HEK293 (cell line): ENCODE measurements around the gene CR1.

Experiments used
- CTCF ChIA-PET: fragments of 350-600 bp; formaldehyde crosslinking; extraction: SDS; loops from one replicate; lab custom pipeline; 2021; ENCODE audit warnings: antibody characterized with exemption; lab: Yijun Ruan, JAX
- POLR2A ChIA-PET: fragments of 300-600 bp; formaldehyde crosslinking; extraction: SDS; loops from one replicate; lab custom pipeline; 2020; ENCODE audit warnings: antibody characterized with exemption, inconsistent platforms; lab: Yijun Ruan, JAX
- H3K27ac ChIP-seq: fragments of 200-500 bp; sonication (Bioruptor generic); 2 replicates; pipeline ENCODE4 v1.5.1; 2014; ENCODE audit warnings: low read depth, low read length, control low read depth, inconsistent platforms; ENCODE audit errors: extremely low read depth
- H3K36me3 ChIP-seq, 2 experiments: fragments of 200-500 bp in 1 of 2; sonication (Bioruptor generic) in 1 of 2; 1 replicate in 1 of 2; 2 replicates in 1 of 2; pipeline ENCODE4 v1.5.1; 2014 to 2017; ENCODE audit warnings: inconsistent platforms in 2 of 2, low read length in 2 of 2; ENCODE audit not compliant: control insufficient read depth in 2 of 2, insufficient read depth in 1 of 2
- H3K4me1 ChIP-seq: fragments of 200-500 bp; sonication (Bioruptor generic); 2 replicates; pipeline ENCODE4 v1.5.1; 2014; ENCODE audit warnings: mild to moderate bottlenecking, low read length, inconsistent platforms; ENCODE audit not compliant: control insufficient read depth, insufficient read depth
- H3K4me3 ChIP-seq: 2 replicates; pipeline ENCODE4 v1.5.1; 2011; ENCODE audit warnings: low read depth, mild to moderate bottlenecking, control low read depth, low read length, moderate library complexity
- H3K9me3 ChIP-seq: fragments of 200-500 bp; sonication (Bioruptor generic); 2 replicates; pipeline ENCODE4 v1.5.1; 2014; ENCODE audit warnings: low read depth, low read length, inconsistent platforms; ENCODE audit not compliant: control insufficient read depth, insufficient read depth
- HOXC10 ChIP-seq: sonication (generic); formaldehyde crosslinking; IDR thresholded peaks from 2 replicates; pipeline ENCODE4 v1.8.1; 2023; ENCODE audit warnings: mild to moderate bottlenecking, missing genetic modification reagents
- MEIS1 ChIP-seq: sonication (generic); formaldehyde crosslinking; IDR thresholded peaks from 2 replicates; pipeline ENCODE4 v1.8.1; 2022; ENCODE audit warnings: missing genetic modification reagents, mild to moderate bottlenecking, borderline replicate concordance
- OSR2 ChIP-seq: fragments of 450-650 bp; formaldehyde crosslinking; IDR thresholded peaks from 2 replicates; pipeline ENCODE4 v1.5.1; 2016; ENCODE audit warnings: missing biosample characterization, missing genetic modification characterization
- SP7 ChIP-seq: fragments of 450-650 bp; formaldehyde crosslinking; IDR thresholded peaks from 2 replicates; pipeline ENCODE4 v1.5.1; 2016; ENCODE audit warnings: missing biosample characterization, missing genetic modification characterization
- TRIM28 ChIP-seq: IDR thresholded peaks from 2 replicates; pipeline ENCODE4 v1.6.1; 2011; ENCODE audit warnings: low read length, control low read depth, borderline replicate concordance
- ZNF24 ChIP-seq: fragments of 450-650 bp; formaldehyde crosslinking; IDR thresholded peaks from 2 replicates; pipeline ENCODE4 v1.5.1; 2016; ENCODE audit warnings: missing biosample characterization, missing genetic modification characterization
- ZNF510 ChIP-seq: fragments of 450-650 bp; formaldehyde crosslinking; IDR thresholded peaks from 2 replicates; pipeline ENCODE4 v1.5.1; 2018; ENCODE audit warnings: mild to moderate bottlenecking, missing genetic modification characterization, missing biosample characterization; ENCODE audit not compliant: insufficient replicate concordance
- ZNF555 ChIP-seq: fragments of 450-650 bp; formaldehyde crosslinking; conservative IDR thresholded peaks from 2 replicates; pipeline ENCODE4 v1.5.1; 2017; ENCODE audit warnings: missing biosample characterization, mild to moderate bottlenecking, missing genetic modification characterization, inconsistent platforms
- ZNF571 ChIP-seq: fragments of 450-650 bp; formaldehyde crosslinking; IDR thresholded peaks from 2 replicates; pipeline ENCODE4 v1.5.0; 2017; ENCODE audit warnings: missing biosample characterization, missing genetic modification characterization
- ZNF654 ChIP-seq: fragments of 450-650 bp; formaldehyde crosslinking; IDR thresholded peaks from 2 replicates; pipeline ENCODE4 v1.5.1; 2016; ENCODE audit warnings: low read depth, missing biosample characterization, missing genetic modification characterization
- ZNF660 ChIP-seq: fragments of 450-650 bp; IDR thresholded peaks from 2 replicates; pipeline ENCODE4 v1.5.1; 2018; ENCODE audit warnings: missing biosample characterization, mild to moderate bottlenecking, missing genetic modification characterization
- ZNF707 ChIP-seq: fragments of 450-650 bp; formaldehyde crosslinking; IDR thresholded peaks from 2 replicates; pipeline ENCODE4 v1.5.1; 2016; ENCODE audit warnings: missing biosample characterization, missing genetic modification characterization
- ZNF791 ChIP-seq: fragments of 450-650 bp; formaldehyde crosslinking; IDR thresholded peaks from 2 replicates; pipeline ENCODE4 v1.5.1; 2016; ENCODE audit warnings: missing biosample characterization, missing genetic modification characterization
- ZNF843 ChIP-seq: fragments of 450-650 bp; formaldehyde crosslinking; IDR thresholded peaks from 2 replicates; pipeline ENCODE4 v1.5.1; 2016; ENCODE audit warnings: missing biosample characterization, missing genetic modification characterization
- TF ChIP-seq, protein P1 (sequence below): fragments of 450-650 bp; formaldehyde crosslinking; IDR thresholded peaks from 2 replicates; pipeline ENCODE4 v1.5.0; 2017; ENCODE audit warnings: missing biosample characterization, missing genetic modification characterization, borderline replicate concordance
- TF ChIP-seq, protein P2 (sequence below): fragments of 450-650 bp; formaldehyde crosslinking; IDR thresholded peaks from 2 replicates; pipeline ENCODE4 v1.5.1; 2016; ENCODE audit warnings: missing biosample characterization, missing genetic modification characterization
- TF ChIP-seq, protein P3 (sequence below): fragments of 450-650 bp; formaldehyde crosslinking; IDR thresholded peaks from 2 replicates; pipeline ENCODE4 v1.5.1; 2016; ENCODE audit warnings: missing biosample characterization, missing genetic modification characterization
- TF ChIP-seq, protein P4 (sequence below): fragments of 450-650 bp; formaldehyde crosslinking; IDR thresholded peaks from 2 replicates; pipeline ENCODE4 v1.5.1; 2017; ENCODE audit warnings: missing biosample characterization, missing genetic modification characterization
- TF ChIP-seq, protein P5 (sequence below): fragments of 450-650 bp; formaldehyde crosslinking; IDR thresholded peaks from 2 replicates; pipeline ENCODE4 v1.5.1; 2016; ENCODE audit warnings: missing biosample characterization, missing genetic modification characterization

Gene CR1

DNA sequence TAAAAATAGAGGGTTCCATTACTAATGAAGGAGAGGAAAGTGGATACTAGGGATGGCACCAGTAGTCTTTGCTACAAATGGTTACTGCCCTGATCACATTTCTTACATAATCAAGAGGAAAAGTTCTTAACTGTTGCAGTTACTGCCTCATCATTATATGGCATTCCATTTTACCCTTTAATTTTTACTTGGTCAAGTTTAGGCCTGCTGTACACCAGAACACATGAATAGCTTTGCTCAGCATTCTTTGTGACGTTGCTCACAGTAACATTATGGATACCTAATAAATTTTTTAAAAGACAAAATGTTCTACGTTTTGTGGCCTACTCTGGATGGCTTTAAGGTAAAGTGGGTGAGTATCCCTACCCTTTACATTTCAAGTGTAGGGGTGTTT lies 110.4 kb downstream of the CR1 start:
- Histone ChIP-seq H3K36me3 (no peaks in the 10 kb centered on the region), H3K9me3 (no peaks in the 10 kb centered on the region), H3K4me1 (no peaks in the 10 kb centered on the region), H3K4me3 (no peak overlapping the region), H3K27ac (no peak overlapping the region)
- ChIA-PET CTCF (interaction anchor here (0.9 to 3.4 kb wide), 2 partner anchors 14 to 27 kb away, joined by 3 to 17 read pairs; no protein-coding TSS in a partner anchor), POLR2A (no interaction called here)
- TF ChIP-seq OSR2 (tag by site-specific recombination), result no peak
- no peak for TF ChIP-seq HOXC10 (CRISPR knock-in tag)
- no peak for TF ChIP-seq ZNF707 (tag by site-specific recombination)
- TF ChIP-seq, protein P1, sequence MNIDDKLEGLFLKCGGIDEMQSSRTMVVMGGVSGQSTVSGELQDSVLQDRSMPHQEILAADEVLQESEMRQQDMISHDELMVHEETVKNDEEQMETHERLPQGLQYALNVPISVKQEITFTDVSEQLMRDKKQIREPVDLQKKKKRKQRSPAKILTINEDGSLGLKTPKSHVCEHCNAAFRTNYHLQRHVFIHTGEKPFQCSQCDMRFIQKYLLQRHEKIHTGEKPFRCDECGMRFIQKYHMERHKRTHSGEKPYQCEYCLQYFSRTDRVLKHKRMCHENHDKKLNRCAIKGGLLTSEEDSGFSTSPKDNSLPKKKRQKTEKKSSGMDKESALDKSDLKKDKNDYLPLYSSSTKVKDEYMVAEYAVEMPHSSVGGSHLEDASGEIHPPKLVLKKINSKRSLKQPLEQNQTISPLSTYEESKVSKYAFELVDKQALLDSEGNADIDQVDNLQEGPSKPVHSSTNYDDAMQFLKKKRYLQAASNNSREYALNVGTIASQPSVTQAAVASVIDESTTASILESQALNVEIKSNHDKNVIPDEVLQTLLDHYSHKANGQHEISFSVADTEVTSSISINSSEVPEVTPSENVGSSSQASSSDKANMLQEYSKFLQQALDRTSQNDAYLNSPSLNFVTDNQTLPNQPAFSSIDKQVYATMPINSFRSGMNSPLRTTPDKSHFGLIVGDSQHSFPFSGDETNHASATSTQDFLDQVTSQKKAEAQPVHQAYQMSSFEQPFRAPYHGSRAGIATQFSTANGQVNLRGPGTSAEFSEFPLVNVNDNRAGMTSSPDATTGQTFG (tag by site-specific recombination), result no peak
- TF ChIP-seq ZNF571, result no peak
- TF ChIP-seq, protein P2, sequence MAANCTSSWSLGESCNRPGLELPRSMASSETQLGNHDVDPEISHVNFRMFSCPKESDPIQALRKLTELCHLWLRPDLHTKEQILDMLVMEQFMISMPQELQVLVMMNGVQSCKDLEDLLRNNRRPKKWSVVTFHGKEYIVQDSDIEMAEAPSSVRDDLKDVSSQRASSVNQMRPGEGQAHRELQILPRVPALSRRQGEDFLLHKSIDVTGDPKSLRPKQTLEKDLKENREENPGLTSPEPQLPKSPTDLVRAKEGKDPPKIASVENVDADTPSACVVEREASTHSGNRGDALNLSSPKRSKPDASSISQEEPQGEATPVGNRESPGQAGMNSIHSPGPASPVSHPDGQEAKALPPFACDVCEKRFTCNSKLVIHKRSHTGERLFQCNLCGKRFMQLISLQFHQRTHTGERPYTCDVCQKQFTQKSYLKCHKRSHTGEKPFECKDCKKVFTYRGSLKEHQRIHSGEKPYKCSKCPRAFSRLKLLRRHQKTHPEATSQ (tag by site-specific recombination), result no peak
- TF ChIP-seq ZNF24 (tag by site-specific recombination), result no peak
- TF ChIP-seq, protein P3, sequence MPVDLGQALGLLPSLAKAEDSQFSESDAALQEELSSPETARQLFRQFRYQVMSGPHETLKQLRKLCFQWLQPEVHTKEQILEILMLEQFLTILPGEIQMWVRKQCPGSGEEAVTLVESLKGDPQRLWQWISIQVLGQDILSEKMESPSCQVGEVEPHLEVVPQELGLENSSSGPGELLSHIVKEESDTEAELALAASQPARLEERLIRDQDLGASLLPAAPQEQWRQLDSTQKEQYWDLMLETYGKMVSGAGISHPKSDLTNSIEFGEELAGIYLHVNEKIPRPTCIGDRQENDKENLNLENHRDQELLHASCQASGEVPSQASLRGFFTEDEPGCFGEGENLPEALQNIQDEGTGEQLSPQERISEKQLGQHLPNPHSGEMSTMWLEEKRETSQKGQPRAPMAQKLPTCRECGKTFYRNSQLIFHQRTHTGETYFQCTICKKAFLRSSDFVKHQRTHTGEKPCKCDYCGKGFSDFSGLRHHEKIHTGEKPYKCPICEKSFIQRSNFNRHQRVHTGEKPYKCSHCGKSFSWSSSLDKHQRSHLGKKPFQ (tag by site-specific recombination), result no peak
- no peak for TF ChIP-seq MEIS1 (CRISPR knock-in tag)
- TF ChIP-seq ZNF510 (tag by site-specific recombination), result no peak
- no peak for TF ChIP-seq TRIM28
- TF ChIP-seq ZNF555 (tag by site-specific recombination), result no peak
- TF ChIP-seq ZNF843 (tag by site-specific recombination), result no peak
- TF ChIP-seq SP7, result no peak
- no peak for TF ChIP-seq ZNF791 (tag by site-specific recombination)
- TF ChIP-seq ZNF654 (tag by site-specific recombination), result no peak
- TF ChIP-seq, protein P4, sequence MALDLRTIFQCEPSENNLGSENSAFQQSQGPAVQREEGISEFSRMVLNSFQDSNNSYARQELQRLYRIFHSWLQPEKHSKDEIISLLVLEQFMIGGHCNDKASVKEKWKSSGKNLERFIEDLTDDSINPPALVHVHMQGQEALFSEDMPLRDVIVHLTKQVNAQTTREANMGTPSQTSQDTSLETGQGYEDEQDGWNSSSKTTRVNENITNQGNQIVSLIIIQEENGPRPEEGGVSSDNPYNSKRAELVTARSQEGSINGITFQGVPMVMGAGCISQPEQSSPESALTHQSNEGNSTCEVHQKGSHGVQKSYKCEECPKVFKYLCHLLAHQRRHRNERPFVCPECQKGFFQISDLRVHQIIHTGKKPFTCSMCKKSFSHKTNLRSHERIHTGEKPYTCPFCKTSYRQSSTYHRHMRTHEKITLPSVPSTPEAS (tag by site-specific recombination), result no peak
- no peak for TF ChIP-seq ZNF660 (tag by site-specific recombination)
- TF ChIP-seq, protein P5, sequence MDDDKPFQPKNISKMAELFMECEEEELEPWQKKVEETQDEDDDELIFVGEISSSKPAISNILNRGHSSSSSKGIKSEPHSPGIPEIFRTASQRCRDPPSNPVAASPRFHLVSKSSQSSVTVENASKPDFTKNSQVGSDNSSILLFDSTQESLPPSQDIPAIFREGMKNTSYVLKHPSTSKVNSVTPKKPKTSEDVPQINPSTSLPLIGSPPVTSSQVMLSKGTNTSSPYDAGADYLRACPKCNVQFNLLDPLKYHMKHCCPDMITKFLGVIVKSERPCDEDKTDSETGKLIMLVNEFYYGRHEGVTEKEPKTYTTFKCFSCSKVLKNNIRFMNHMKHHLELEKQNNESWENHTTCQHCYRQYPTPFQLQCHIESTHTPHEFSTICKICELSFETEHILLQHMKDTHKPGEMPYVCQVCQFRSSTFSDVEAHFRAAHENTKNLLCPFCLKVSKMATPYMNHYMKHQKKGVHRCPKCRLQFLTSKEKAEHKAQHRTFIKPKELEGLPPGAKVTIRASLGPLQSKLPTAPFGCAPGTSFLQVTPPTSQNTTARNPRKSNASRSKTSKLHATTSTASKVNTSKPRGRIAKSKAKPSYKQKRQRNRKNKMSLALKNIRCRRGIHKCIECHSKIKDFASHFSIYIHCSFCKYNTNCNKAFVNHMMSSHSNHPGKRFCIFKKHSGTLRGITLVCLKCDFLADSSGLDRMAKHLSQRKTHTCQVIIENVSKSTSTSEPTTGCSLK, result no peak
